HAP-1 (cell line): Measurements from ENCODE around the gene SNRPD1.
"Not testable (repeated sequence)": the region's sequence is repeated elsewhere in the genome, so short reads cannot be mapped to it uniquely, and the experiment has no call there.

Source experiments
- DNase-seq, 2 experiments: peaks; one replicate each; pipeline ENCODE4 v3.0.0-alpha.2; 2016 to 2020; ENCODE audit warnings: low spot score in 2 of 2
- H3K27me3 ChIP-seq: fragments of 250-450 bp; sonication (Bioruptor Pico); 2 replicates; pipeline ENCODE4 v1.5.1; 2020; ENCODE audit warnings: low read depth, mild to moderate bottlenecking, moderate library complexity
- H3K36me3 ChIP-seq: fragments of 250-450 bp; sonication (Bioruptor Pico); replicated peaks from 2 replicates; pipeline ENCODE4 v1.5.1; 2020; ENCODE audit warnings: mild to moderate bottlenecking
- H3K4me1 ChIP-seq: fragments of 250-450 bp; sonication (Bioruptor Pico); 2 replicates; pipeline ENCODE4 v1.5.1; 2020; ENCODE audit warnings: mild to moderate bottlenecking
- H3K4me3 ChIP-seq: fragments of 250-450 bp; sonication (Bioruptor Pico); 2 replicates; pipeline ENCODE4 v1.5.1; 2020; ENCODE audit warnings: mild to moderate bottlenecking, moderate library complexity
- H3K9me3 ChIP-seq: fragments of 250-450 bp; sonication (Bioruptor Pico); 2 replicates; pipeline ENCODE4 v1.5.1; 2020; ENCODE audit warnings: mild to moderate bottlenecking, moderate library complexity
- in situ Hi-C: fragments of 300-500 bp; cut with MboI; formaldehyde crosslinking; loops from 3 replicates; pipeline ENCODE4 v1.14.3; 2020; ENCODE audit warnings: low sequenced_read_pairs, inconsistent platforms, mixed read lengths

Gene SNRPD1

GRCh38 chr18:21660078-21660477 lies 48.0 kb downstream of the SNRPD1 start:
- in situ Hi-C loops = no loop called here
- no peak for DNase-seq
- no peak overlapping the region for H3K4me3 ChIP-seq

GRCh38 chr18:21662581-21662980 lies 50.5 kb downstream of the SNRPD1 start:
- Histone ChIP-seq H3K36me3 (no peaks in the 10 kb centered on the region), H3K27me3 (no peaks in the 10 kb centered on the region), H3K4me1 (0 out of 2 replicates have a peak, but pooled peaks cover 6% of the 10 kb centered on the region), H3K4me3 (no peak overlapping the region), H3K9me3 (no peaks in the 10 kb centered on the region)
- in situ Hi-C loops = no loop called here
- no peak for DNase-seq

More at GRCh38 chr18:21660078-21660477, 48.0 kb downstream of the SNRPD1 start:
- Histone ChIP-seq H3K4me1 (0 out of 2 replicates have a peak, but pooled peaks cover 6% of the 10 kb centered on the region), H3K9me3 (no peaks in the 10 kb centered on the region), H3K36me3 (peaks cover 7% of the 10 kb centered on the region), H3K27me3 (no peaks in the 10 kb centered on the region)

GRCh38 chr18:21663578-21663977 lies 51.5 kb downstream of the SNRPD1 start:
- no peak for DNase-seq
- H3K9me3 ChIP-seq = no peaks in the 10 kb centered on the region
- H3K4me3 ChIP-seq = no peak overlapping the region
- in situ Hi-C loops = no loop called here
- H3K36me3 ChIP-seq = no peaks in the 10 kb centered on the region
- no peaks in the 10 kb centered on the region for H3K27me3 ChIP-seq
- 0 out of 2 replicates have a peak, but pooled peaks cover 6% of the 10 kb centered on the region for H3K4me1 ChIP-seq

GRCh38 chr18:21664069-21664468 lies 52.0 kb downstream of the SNRPD1 start:
- 0 out of 2 replicates have a peak, but pooled peaks cover 6% of the 10 kb centered on the region for H3K4me1 ChIP-seq

GRCh38 chr18:21669736-21670285 lies 57.7 kb downstream of the SNRPD1 start:
- Histone ChIP-seq H3K27me3 (no peaks in the 10 kb centered on the region), H3K36me3 (no peaks in the 10 kb centered on the region; the same call in 1 of the 2 replicates), H3K9me3 (no peaks in the 10 kb centered on the region), H3K4me3 (no peak overlapping the region), H3K4me1 (peaks cover under 1% of the 10 kb centered on the region; the same call in 1 of the 2 replicates)
- in situ Hi-C loops = no loop called here
- no peak for DNase-seq

More at GRCh38 chr18:21664069-21664468, 52.0 kb downstream of the SNRPD1 start:
- H3K27me3 ChIP-seq = no peaks in the 10 kb centered on the region
- in situ Hi-C loops = no loop called here
- no peaks in the 10 kb centered on the region for H3K9me3 ChIP-seq
- H3K4me3 ChIP-seq = no peak overlapping the region
- DNase-seq = no peak
- no peaks in the 10 kb centered on the region for H3K36me3 ChIP-seq

GRCh38 chr18:21672521-21673267 lies 60.6 kb downstream of the SNRPD1 start:
- Histone ChIP-seq H3K36me3 (no peaks in the 10 kb centered on the region; the same call in 1 of the 2 replicates), H3K9me3 (no peaks in the 10 kb centered on the region), H3K27me3 (no peaks in the 10 kb centered on the region), H3K4me1 (peaks cover 7% of the 10 kb centered on the region; the same call in 1 of the 2 replicates), H3K4me3 (no peak overlapping the region)
- DNase-seq = no peak
- in situ Hi-C loops = no loop called here

GRCh38 chr18:21675354-21675753 lies 63.2 kb downstream of the SNRPD1 start:
- H3K36me3 ChIP-seq, H3K9me3 ChIP-seq, in situ Hi-C loops, H3K4me1 ChIP-seq, H3K4me3 ChIP-seq, H3K27me3 ChIP-seq: not testable (repeated sequence)
- DNase-seq = peak in 1 of 2 experiments; percentile 17

GRCh38 chr18:21678859-21679258 lies 66.7 kb downstream of the SNRPD1 start:
- Histone ChIP-seq H3K4me3 (no peak overlapping the region), H3K36me3 (no peaks in the 10 kb centered on the region), H3K4me1 (peaks cover 24% of the 10 kb centered on the region), H3K27me3 (no peaks in the 10 kb centered on the region), H3K9me3 (no peaks in the 10 kb centered on the region)
- DNase-seq = no peak
- in situ Hi-C loops = no loop called here

- in situ Hi-C loops = no loop called here
- no peak overlapping the region for H3K4me3 ChIP-seq
- H3K9me3 ChIP-seq = no peaks in the 10 kb centered on the region
- peaks cover 31% of the 10 kb centered on the region for H3K4me1 ChIP-seq
- H3K27me3 ChIP-seq = no peaks in the 10 kb centered on the region
- H3K36me3 ChIP-seq = no peaks in the 10 kb centered on the region
- DNase-seq = no peak
Measured at GRCh38 chr18:21680161-21680560, 68.0 kb downstream of the SNRPD1 start.

- Histone ChIP-seq H3K27me3 (no peaks in the 10 kb centered on the region), H3K36me3 (no peaks in the 10 kb centered on the region), H3K4me1 (peaks cover 42% of the 10 kb centered on the region), H3K9me3 (no peaks in the 10 kb centered on the region), H3K4me3 (peak overlapping the region; percentile 1)
- in situ Hi-C loops = no loop called here
- peak; percentile 92 to 99 for DNase-seq
Measured at GRCh38 chr18:21682371-21683051, 70.4 kb downstream of the SNRPD1 start.
